H1 (cell line): ENCODE data around the gene ANKRD27.

ENCODE experiments used
- CBX5 ChIP-seq: fragments of 300-800, 300-1000 bp; sonication (generic); IDR thresholded peaks from 2 replicates; pipeline ENCODE4 v1.7.1; 2016; ENCODE audit warnings: antibody characterized with exemption, low read length, low read depth
- EP300 ChIP-seq, 2 experiments: IDR thresholded peaks; 1 replicate in 1 of 2; 2 replicates in 1 of 2; pipeline ENCODE4 v1.6.1; 2011 to 2012; ENCODE audit warnings: low read depth in 2 of 2, low read length in 2 of 2, mild to moderate bottlenecking in 2 of 2, borderline replicate concordance in 1 of 2, inconsistent platforms in 1 of 2, moderate library complexity in 1 of 2
- EZH2 ChIP-seq: fragments of 200-600 bp; sonication (generic); IDR thresholded peaks from 2 replicates; pipeline ENCODE4 v1.7.1; 2012; ENCODE audit warnings: low read depth, mild to moderate bottlenecking, moderate library complexity, low read length, inconsistent platforms; ENCODE audit not compliant: severe bottlenecking
- JUND ChIP-seq: IDR thresholded peaks from 2 replicates; pipeline ENCODE4 v1.6.1; 2011; ENCODE audit warnings: mild to moderate bottlenecking, improper control_type of control experiment, low read length
- MAX ChIP-seq: IDR thresholded peaks from 2 replicates; pipeline ENCODE4 v1.6.1; 2012; ENCODE audit warnings: inconsistent platforms
- POLR2A ChIP-seq, 2 experiments: IDR thresholded peaks; 1 replicate in 1 of 2; 2 replicates in 1 of 2; pipeline ENCODE4 v1.6.1; 2011; ENCODE audit warnings: low read depth in 2 of 2, low read length in 2 of 2, mild to moderate bottlenecking in 2 of 2; ENCODE audit errors: control extremely low read depth in 1 of 2
- RBBP5 ChIP-seq: IDR thresholded peaks from 2 replicates; pipeline ENCODE4 v1.7.1; 2012; ENCODE audit warnings: low read depth, mild to moderate bottlenecking, inconsistent platforms, low read length, moderate library complexity, borderline replicate concordance
- RFX5 ChIP-seq: IDR thresholded peaks from 2 replicates; pipeline ENCODE4 v1.6.1; 2011; ENCODE audit warnings: low read depth, low read length, improper control_type of control experiment, borderline replicate concordance
- RNF2 ChIP-seq: fragments of 200-900, 300-1000 bp; sonication (generic); IDR thresholded peaks from 2 replicates; pipeline ENCODE4 v1.7.1; 2016; ENCODE audit warnings: borderline replicate concordance, low read depth, mild to moderate bottlenecking, antibody characterized with exemption, low read length; ENCODE audit not compliant: poor library complexity, severe bottlenecking; ENCODE audit errors: missing control alignments
- SIN3A ChIP-seq, 2 experiments: IDR thresholded peaks in 1 of 2; conservative IDR thresholded peaks in 1 of 2; 2 replicates each; pipeline ENCODE4 v1.6.1; 2011 to 2012; ENCODE audit warnings: low read length in 2 of 2, improper control_type of control experiment in 1 of 2, low read depth in 1 of 2, mild to moderate bottlenecking in 1 of 2
- SRF ChIP-seq: IDR thresholded peaks from 2 replicates; pipeline ENCODE4 v1.6.1; 2011; ENCODE audit warnings: mild to moderate bottlenecking, low read depth, low read length, moderate library complexity
- TEAD4 ChIP-seq: IDR thresholded peaks from 2 replicates; pipeline ENCODE4 v1.6.1; 2012; ENCODE audit warnings: low read depth, low read length, inconsistent platforms, mixed read lengths
- TF ChIP-seq, protein P1 (sequence below), 3 experiments: IDR thresholded peaks; 1 replicate in 2 of 3; 2 replicates in 1 of 3; pipeline versions ENCODE4 v1.5.1 to v1.6.1; 2011; ENCODE audit warnings: low read length in 3 of 3, mild to moderate bottlenecking in 3 of 3, inconsistent platforms in 2 of 3, low read depth in 1 of 3, moderate library complexity in 1 of 3; ENCODE audit not compliant: insufficient read depth in 1 of 3; ENCODE audit errors: control extremely low read depth in 1 of 3

DNA sequence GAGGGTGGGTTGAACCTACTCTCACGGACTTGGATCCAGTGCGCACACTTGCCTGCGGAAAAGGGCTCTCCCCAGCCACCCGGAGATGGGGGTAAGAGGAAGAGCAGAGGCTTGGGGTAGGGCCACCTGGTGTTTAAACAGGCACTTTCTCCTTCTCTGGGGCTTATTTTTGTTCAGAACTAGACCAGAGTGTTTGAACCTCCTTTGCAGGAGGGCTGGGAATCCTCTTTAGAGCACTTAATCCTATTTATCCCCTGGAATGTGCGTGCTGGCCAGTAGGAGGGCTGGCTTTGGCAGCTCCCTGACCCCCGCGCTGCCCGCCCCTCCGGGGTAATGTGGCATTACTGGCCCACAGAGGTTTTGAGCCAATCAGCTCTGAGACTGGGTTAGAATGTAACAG, 2.7 kb upstream of the ANKRD27 start:
- TF ChIP-seq RNF2, result no peak
- no peak for TF ChIP-seq SRF
- no peak for TF ChIP-seq EZH2
- no peak for TF ChIP-seq RFX5
- TF ChIP-seq SIN3A (conservative IDR thresholded peaks at IDR 0.05 in 1 of 2, IDR thresholded peaks at IDR 0.05 in 1 of 2; ENCODE audit: low read depth in 1 of 2, low read length in 2 of 2), result no peak
- TF ChIP-seq, protein P1, sequence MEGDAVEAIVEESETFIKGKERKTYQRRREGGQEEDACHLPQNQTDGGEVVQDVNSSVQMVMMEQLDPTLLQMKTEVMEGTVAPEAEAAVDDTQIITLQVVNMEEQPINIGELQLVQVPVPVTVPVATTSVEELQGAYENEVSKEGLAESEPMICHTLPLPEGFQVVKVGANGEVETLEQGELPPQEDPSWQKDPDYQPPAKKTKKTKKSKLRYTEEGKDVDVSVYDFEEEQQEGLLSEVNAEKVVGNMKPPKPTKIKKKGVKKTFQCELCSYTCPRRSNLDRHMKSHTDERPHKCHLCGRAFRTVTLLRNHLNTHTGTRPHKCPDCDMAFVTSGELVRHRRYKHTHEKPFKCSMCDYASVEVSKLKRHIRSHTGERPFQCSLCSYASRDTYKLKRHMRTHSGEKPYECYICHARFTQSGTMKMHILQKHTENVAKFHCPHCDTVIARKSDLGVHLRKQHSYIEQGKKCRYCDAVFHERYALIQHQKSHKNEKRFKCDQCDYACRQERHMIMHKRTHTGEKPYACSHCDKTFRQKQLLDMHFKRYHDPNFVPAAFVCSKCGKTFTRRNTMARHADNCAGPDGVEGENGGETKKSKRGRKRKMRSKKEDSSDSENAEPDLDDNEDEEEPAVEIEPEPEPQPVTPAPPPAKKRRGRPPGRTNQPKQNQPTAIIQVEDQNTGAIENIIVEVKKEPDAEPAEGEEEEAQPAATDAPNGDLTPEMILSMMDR (IDR thresholded peaks at IDR 0.05; ENCODE audit: control extremely low read depth in 1 of 3, insufficient read depth in 1 of 3, low read depth in 1 of 3, low read length in 3 of 3), result no peak; a peak in 1 of 4 replicates
- TF ChIP-seq EP300 (IDR thresholded peaks at IDR 0.05; ENCODE audit: borderline replicate concordance in 1 of 2, low read depth in 2 of 2, low read length in 2 of 2), result no peak
- no peak for TF ChIP-seq RBBP5
- no peak for TF ChIP-seq JUND
- TF ChIP-seq TEAD4, result peak; percentile 77; the same call in 1 of the 2 replicates
- TF ChIP-seq POLR2A (IDR thresholded peaks at IDR 0.05; ENCODE audit: control extremely low read depth in 1 of 2, low read depth in 2 of 2, low read length in 2 of 2), result no peak
- TF ChIP-seq CBX5, result no peak
- TF ChIP-seq MAX, result no peak
